Measurements from ENCODE around the gene C11orf68.

C11orf68 gene

DNA sequence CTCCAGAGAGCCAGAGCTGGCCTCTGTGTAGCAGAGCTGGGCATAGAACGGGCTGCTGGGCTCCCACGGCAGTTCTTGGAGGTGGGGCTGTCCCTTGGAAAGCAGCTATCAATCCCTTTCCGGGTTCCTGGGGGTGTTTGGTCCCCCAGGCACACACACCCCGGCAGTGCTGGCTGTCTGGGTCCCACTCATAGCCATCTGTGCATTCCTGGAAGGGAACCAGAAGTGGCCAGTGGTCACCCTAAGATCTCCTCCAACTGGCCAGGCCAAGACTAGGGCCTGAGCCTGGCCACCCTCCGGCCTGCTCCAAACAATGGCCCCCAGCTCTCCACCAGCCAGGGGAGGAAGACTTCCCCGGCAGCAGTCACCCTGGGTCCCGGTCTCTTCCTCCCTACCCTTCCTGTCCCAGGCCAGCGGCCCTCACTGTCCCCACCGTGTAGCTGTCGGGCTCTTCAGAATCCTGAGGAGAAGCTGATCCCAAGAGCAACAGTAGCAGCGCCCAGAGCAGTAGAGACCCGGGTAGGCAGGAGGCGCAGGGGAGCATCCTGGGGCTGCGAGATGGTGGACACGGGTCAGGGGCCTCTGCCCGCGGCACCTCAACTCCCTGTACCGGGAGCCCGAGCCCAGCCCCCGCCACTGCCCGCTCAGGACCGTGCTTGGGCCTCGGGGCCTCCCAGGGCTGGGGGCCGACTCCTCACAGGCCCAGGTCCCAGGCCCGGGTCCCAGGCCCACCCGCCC is 46.9 kb downstream of the C11orf68 start:
- TF ChIP-seq, protein P1, sequence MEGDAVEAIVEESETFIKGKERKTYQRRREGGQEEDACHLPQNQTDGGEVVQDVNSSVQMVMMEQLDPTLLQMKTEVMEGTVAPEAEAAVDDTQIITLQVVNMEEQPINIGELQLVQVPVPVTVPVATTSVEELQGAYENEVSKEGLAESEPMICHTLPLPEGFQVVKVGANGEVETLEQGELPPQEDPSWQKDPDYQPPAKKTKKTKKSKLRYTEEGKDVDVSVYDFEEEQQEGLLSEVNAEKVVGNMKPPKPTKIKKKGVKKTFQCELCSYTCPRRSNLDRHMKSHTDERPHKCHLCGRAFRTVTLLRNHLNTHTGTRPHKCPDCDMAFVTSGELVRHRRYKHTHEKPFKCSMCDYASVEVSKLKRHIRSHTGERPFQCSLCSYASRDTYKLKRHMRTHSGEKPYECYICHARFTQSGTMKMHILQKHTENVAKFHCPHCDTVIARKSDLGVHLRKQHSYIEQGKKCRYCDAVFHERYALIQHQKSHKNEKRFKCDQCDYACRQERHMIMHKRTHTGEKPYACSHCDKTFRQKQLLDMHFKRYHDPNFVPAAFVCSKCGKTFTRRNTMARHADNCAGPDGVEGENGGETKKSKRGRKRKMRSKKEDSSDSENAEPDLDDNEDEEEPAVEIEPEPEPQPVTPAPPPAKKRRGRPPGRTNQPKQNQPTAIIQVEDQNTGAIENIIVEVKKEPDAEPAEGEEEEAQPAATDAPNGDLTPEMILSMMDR (IDR thresholded peaks at IDR 0.05; ENCODE audit: extremely low read depth, missing control alignments), result no peak
- no peak for DNase-seq (ENCODE audit: low spot score)

DNA sequence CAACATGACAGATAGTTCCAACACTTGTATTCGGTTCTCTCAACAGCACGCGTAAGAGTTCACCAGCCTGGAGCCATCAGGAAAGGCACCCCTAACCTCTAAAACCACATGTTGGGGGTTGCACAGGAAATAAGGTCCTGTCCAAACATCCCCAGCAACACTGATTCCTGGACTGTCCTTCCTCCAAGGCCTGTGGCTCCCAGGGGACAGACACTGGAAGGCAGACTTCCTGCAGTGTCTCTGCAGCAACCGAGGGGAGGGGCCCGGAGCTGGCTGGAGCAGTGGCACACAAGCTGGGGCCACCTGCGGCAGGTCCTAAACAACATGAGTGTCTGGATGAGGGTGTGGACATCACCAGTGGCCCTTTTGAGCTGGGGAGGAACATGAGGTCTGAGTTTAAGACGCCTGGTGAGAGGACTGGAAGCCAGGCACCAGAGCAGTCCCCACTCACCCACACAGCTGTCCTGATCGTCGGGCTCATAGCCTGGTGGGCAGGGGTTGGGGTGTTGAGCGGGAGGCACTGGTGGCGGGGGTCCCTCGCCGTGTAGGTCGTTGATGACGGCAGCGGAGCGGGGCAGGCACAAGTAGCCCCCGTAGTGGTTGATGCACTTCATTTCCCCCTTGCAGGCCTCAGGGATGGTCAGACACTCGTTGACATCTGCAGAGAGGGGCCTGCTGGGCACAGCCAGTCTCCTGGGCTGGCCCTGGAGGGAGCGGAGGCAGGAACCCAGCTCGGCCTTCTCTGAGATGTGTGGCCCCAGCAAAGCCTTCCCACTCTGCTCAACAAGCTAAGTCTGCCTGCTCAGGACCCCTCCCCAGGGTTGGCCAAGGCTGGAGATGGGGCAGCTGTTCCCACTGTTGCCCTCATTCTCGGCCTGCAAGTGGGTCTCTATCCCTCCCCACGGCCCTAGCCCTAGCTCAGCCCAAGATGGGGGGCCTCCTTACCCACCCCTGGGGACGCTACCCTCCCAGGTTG is 47.9 kb downstream of the C11orf68 start:
- DNase-seq (ENCODE audit: low spot score), result no peak
- TF ChIP-seq, protein P1 (IDR thresholded peaks at IDR 0.05; ENCODE audit: extremely low read depth, missing control alignments), result no peak

DNA sequence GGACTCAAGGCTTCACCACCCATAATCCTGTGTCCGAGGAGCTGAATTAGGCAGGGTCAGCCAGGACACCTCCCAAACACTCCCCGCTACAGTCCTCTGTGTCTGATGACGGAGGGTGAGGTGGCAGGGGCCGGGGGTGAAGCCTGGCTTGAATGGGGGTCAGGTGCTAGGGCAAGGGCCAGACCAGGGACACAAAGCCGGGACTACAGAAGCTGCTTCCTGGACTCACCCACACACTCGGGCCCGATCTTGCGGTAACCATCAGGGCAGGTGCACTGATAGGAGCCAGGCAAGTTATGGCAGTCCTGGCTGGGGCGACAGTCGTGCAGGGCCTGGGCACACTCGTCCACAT is 48.6 kb downstream of the C11orf68 start:
- TF ChIP-seq, protein P1 (IDR thresholded peaks at IDR 0.05; ENCODE audit: extremely low read depth, missing control alignments), result no peak
- no peak for DNase-seq (ENCODE audit: low spot score)

- no peak for DNase-seq (ENCODE audit: low spot score)
- TF ChIP-seq, protein P1 (IDR thresholded peaks at IDR 0.05; ENCODE audit: extremely low read depth, missing control alignments), result no peak
Observed at GRCh38 chr11:65869643-65870306, 49.1 kb downstream of the C11orf68 start.

DNA sequence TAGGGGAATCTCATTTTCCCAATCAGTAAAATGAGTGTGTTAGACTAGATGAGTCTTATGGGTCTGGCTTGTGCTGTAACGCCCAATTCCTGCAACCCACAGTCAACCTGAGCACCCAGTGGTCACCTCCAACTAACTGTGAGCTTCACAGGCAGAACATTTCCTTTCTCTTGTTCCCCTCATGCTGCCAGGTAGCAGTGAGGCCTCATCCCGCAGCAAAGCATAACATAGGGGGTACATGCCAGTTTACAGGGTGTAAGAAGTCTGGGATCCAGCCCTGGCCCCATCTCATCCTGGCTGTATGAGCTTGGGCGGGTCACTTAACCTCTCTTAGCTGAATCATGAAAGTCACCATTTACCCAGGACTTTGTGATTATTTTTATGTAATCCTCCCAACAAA is 50.0 kb downstream of the C11orf68 start:
- no peak for DNase-seq (ENCODE audit: low spot score)
- TF ChIP-seq, protein P1 (IDR thresholded peaks at IDR 0.05; ENCODE audit: extremely low read depth, missing control alignments), result no peak

DNA sequence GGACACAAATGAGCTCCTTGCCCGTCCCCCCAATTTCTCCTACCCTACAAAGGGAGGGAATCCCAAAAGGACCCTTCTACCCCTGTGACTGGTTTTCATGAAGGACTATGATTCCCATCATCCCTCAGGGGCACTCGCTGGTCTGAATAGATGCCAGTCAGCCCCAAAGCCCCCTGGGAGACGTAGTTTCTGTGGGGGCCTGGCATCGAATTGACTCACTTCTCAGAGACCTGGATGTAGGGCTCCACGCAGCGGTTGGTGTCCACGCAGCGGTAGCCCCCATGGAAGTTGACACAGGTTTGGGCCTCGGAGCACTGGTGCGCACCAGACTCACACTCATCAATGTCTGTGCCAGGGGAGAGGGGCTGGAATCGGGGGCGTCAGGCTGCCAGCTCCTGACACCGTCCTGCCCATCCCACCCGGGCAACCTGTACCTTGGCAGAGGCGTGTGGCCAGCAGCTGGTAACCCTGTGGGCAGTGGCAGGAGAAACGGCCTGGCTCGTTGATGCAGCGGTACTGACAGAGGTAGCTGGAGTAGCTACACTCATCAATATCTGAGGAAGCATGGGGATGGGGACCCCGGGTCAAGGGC is 50.7 kb downstream of the C11orf68 start:
- no peak for DNase-seq (ENCODE audit: low spot score)
- TF ChIP-seq, protein P1 (IDR thresholded peaks at IDR 0.05; ENCODE audit: extremely low read depth, missing control alignments), result no peak

Data from GM20000 (cell line).